ENCODE results near the gene CALR.

DNA sequence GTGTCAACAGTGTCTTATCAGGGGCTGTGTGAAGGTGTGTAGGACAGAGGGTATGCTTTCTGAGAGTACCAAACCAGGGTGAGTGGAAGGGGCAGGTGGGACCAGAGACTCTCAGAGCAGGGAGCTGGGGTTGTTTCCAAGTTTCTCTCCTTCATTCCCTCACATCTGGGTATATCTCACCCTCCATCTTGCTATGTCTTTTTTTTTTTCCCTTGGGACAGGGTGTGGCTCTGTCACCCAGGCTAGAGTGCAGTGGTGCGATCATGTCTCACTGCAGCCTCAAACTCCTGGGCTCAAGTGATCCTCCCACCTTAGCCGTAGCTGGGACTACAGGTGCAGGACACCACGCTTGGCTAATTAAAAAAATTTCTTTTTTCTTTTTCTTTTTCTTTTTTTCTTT lies 41.6 kb downstream of the CALR start:
- TF ChIP-seq, protein P1, sequence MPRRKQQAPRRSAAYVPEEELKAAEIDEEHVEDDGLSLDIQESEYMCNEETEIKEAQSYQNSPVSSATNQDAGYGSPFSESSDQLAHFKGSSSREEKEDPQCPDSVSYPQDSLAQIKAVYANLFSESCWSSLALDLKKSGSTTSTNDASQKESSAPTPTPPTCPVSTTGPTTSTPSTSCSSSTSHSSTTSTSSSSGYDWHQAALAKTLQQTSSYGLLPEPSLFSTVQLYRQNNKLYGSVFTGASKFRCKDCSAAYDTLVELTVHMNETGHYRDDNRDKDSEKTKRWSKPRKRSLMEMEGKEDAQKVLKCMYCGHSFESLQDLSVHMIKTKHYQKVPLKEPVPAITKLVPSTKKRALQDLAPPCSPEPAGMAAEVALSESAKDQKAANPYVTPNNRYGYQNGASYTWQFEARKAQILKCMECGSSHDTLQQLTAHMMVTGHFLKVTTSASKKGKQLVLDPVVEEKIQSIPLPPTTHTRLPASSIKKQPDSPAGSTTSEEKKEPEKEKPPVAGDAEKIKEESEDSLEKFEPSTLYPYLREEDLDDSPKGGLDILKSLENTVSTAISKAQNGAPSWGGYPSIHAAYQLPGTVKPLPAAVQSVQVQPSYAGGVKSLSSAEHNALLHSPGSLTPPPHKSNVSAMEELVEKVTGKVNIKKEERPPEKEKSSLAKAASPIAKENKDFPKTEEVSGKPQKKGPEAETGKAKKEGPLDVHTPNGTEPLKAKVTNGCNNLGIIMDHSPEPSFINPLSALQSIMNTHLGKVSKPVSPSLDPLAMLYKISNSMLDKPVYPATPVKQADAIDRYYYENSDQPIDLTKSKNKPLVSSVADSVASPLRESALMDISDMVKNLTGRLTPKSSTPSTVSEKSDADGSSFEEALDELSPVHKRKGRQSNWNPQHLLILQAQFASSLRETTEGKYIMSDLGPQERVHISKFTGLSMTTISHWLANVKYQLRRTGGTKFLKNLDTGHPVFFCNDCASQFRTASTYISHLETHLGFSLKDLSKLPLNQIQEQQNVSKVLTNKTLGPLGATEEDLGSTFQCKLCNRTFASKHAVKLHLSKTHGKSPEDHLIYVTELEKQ (tag by site-specific recombination; IDR thresholded peaks at IDR 0.05; ENCODE audit: borderline replicate concordance) = no peak
- TF ChIP-seq, protein P2, sequence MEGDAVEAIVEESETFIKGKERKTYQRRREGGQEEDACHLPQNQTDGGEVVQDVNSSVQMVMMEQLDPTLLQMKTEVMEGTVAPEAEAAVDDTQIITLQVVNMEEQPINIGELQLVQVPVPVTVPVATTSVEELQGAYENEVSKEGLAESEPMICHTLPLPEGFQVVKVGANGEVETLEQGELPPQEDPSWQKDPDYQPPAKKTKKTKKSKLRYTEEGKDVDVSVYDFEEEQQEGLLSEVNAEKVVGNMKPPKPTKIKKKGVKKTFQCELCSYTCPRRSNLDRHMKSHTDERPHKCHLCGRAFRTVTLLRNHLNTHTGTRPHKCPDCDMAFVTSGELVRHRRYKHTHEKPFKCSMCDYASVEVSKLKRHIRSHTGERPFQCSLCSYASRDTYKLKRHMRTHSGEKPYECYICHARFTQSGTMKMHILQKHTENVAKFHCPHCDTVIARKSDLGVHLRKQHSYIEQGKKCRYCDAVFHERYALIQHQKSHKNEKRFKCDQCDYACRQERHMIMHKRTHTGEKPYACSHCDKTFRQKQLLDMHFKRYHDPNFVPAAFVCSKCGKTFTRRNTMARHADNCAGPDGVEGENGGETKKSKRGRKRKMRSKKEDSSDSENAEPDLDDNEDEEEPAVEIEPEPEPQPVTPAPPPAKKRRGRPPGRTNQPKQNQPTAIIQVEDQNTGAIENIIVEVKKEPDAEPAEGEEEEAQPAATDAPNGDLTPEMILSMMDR (tag by site-specific recombination; IDR thresholded peaks at IDR 0.05) = no peak
- TF ChIP-seq SALL2 (tag by site-specific recombination; IDR thresholded peaks at IDR 0.05; ENCODE audit: borderline replicate concordance) = no peak
- TF ChIP-seq, protein P3, sequence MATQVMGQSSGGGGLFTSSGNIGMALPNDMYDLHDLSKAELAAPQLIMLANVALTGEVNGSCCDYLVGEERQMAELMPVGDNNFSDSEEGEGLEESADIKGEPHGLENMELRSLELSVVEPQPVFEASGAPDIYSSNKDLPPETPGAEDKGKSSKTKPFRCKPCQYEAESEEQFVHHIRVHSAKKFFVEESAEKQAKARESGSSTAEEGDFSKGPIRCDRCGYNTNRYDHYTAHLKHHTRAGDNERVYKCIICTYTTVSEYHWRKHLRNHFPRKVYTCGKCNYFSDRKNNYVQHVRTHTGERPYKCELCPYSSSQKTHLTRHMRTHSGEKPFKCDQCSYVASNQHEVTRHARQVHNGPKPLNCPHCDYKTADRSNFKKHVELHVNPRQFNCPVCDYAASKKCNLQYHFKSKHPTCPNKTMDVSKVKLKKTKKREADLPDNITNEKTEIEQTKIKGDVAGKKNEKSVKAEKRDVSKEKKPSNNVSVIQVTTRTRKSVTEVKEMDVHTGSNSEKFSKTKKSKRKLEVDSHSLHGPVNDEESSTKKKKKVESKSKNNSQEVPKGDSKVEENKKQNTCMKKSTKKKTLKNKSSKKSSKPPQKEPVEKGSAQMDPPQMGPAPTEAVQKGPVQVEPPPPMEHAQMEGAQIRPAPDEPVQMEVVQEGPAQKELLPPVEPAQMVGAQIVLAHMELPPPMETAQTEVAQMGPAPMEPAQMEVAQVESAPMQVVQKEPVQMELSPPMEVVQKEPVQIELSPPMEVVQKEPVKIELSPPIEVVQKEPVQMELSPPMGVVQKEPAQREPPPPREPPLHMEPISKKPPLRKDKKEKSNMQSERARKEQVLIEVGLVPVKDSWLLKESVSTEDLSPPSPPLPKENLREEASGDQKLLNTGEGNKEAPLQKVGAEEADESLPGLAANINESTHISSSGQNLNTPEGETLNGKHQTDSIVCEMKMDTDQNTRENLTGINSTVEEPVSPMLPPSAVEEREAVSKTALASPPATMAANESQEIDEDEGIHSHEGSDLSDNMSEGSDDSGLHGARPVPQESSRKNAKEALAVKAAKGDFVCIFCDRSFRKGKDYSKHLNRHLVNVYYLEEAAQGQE (tag by site-specific recombination; IDR thresholded peaks at IDR 0.05) = no peak
- TF ChIP-seq, protein P4, sequence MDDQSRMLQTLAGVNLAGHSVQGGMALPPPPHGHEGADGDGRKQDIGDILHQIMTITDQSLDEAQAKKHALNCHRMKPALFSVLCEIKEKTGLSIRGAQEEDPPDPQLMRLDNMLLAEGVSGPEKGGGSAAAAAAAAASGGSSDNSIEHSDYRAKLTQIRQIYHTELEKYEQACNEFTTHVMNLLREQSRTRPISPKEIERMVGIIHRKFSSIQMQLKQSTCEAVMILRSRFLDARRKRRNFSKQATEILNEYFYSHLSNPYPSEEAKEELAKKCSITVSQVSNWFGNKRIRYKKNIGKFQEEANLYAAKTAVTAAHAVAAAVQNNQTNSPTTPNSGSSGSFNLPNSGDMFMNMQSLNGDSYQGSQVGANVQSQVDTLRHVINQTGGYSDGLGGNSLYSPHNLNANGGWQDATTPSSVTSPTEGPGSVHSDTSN (CRISPR knock-in tag; IDR thresholded peaks at IDR 0.05) = no peak
- TF ChIP-seq MEIS1 (CRISPR knock-in tag; IDR thresholded peaks at IDR 0.05; ENCODE audit: borderline replicate concordance) = no peak
- no peak for TF ChIP-seq ZNF837 (tag by site-specific recombination; IDR thresholded peaks at IDR 0.05)
- TF ChIP-seq ZNF239 (tag by site-specific recombination; IDR thresholded peaks at IDR 0.05) = no peak
- no peak for TF ChIP-seq BCL11B (tag by site-specific recombination; IDR thresholded peaks at IDR 0.05; ENCODE audit: low read depth)
- no peak for TF ChIP-seq ZNF549 (tag by site-specific recombination; IDR thresholded peaks at IDR 0.05)
- TF ChIP-seq ZNF510 (tag by site-specific recombination; IDR thresholded peaks at IDR 0.05; ENCODE audit: insufficient replicate concordance) = no peak
- TF ChIP-seq, protein P5, sequence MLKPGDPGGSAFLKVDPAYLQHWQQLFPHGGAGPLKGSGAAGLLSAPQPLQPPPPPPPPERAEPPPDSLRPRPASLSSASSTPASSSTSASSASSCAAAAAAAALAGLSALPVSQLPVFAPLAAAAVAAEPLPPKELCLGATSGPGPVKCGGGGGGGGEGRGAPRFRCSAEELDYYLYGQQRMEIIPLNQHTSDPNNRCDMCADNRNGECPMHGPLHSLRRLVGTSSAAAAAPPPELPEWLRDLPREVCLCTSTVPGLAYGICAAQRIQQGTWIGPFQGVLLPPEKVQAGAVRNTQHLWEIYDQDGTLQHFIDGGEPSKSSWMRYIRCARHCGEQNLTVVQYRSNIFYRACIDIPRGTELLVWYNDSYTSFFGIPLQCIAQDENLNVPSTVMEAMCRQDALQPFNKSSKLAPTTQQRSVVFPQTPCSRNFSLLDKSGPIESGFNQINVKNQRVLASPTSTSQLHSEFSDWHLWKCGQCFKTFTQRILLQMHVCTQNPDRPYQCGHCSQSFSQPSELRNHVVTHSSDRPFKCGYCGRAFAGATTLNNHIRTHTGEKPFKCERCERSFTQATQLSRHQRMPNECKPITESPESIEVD (tag by site-specific recombination; IDR thresholded peaks at IDR 0.05) = no peak
- TF ChIP-seq ZBTB21 (tag by site-specific recombination; IDR thresholded peaks at IDR 0.05) = no peak
- TF ChIP-seq ZNF24 (tag by site-specific recombination; IDR thresholded peaks at IDR 0.05) = no peak
